CD4-positive, alpha-beta T cell treated with Interleukin-6 for 4 hours (primary cell): Measurements from ENCODE around the gene MYMK.

Experiments
- DNase-seq: peaks from one replicate; pipeline ENCODE4 v3.0.0-alpha.2; 2020; ENCODE audit warnings: mixed read lengths

MYMK gene

GRCh38 chr9:133516256-133516960, 8.4 kb downstream of the MYMK start:
- DNase-seq: no peak

- DNase-seq: no peak
These were observed 9.0 kb downstream of the MYMK start for GRCh38 chr9:133515615-133516255.

- DNase-seq: no peak
These were observed 9.5 kb downstream of the MYMK start for GRCh38 chr9:133515240-133515610.

DNA sequence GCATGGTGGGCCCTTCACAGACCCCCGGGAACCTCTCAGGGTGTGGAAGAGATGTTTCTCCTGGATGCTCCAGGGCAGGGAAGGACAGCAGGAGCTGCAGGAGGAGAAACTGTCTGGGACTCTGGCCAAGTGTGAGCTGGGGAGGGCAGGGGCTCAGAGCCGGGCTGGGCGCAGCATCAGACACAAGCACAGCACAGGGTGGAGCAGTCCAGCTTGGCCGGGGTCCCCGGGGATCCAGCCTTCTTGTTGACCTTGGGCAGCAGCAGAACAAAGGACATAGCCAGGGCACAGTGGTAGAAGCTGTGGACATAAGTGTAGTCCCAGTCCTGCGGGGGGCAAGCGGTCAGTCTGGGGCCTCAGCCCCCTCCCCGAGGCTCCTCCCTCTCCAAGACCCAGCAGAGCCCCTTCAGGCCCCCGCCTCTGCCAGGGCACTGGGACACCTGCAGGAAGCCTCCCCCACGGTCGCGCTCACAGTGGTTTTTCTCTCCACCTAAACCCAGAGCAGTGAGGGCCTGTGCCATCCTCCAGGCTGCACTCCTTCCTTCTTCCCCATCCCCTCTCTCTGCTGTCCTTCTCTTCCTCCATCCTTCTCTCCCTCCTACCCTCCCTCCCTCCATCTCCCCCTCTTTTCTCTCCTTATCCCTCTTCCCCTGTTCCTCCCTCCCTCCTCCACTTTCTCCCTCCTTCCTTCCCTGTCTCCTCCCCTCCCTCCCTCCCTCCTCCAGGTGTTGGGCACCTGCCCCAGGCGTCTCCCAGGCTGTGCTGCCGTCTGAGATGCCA, 10.1 kb downstream of the MYMK start:
- no peak for DNase-seq

DNA sequence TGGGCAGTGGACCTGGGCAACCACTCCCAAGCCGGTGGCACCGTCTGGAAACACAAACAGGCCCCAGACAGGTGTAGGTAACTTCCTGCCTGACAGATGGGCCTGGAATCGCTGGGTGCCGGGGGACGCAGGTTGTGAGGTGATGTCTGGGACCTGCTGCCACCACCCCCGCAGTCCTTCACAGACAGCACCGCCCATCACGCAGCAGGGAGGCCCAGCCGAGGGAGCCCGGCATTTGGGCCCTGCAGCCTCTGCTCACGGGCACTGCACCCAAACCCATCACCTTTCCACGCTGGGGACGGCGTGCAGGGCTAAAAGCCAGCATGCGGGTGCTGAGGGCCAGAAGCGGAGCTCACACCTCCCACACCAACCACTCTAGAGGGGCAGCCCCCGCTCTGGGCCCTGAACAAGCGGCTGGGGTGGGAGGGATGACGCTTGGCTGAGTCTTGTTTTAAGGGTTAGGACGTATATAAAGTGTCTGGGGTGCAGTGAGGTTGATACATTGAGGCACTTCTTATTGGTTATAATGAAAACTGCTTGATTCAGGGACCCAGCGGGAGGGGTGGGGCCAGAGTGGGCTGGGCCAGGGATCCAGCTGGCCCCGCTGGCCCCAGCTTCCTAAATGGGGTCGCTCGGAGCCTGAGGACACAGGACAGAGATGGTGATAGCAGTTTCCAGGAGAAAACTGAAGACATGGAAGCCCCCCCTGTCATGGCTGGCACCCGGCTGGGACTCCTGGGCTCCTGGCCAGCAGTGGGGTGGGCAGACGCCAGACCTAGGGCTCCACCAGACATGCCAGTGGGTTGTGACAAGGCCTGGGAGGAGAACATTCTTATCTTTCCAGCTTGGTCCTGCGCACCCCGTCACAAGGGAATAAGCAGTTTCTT, 11.3 kb downstream of the MYMK start:
- no peak for DNase-seq

GRCh38 chr9:133512253-133513213, 12.2 kb downstream of the MYMK start:
- DNase-seq: no peak

DNA sequence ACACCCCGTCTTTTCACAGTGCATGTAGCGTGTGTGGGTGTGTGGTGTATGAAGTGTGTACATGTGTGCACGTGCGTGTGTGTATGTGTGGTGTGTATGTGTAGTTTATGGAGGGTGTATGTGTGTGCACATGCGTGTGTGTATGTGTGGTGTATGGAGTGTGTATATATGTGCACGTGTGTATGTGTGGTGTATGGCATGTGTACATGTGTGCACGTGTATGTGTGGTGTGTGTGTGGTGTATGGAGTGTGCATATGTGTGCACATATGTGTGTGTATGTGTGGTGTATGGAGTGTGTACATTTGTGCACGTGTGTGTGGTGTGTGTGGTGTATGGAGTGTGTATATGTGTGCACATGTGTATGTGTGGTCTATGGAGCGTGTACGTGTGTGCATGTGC, 13.2 kb downstream of the MYMK start:
- DNase-seq: no peak

DNA sequence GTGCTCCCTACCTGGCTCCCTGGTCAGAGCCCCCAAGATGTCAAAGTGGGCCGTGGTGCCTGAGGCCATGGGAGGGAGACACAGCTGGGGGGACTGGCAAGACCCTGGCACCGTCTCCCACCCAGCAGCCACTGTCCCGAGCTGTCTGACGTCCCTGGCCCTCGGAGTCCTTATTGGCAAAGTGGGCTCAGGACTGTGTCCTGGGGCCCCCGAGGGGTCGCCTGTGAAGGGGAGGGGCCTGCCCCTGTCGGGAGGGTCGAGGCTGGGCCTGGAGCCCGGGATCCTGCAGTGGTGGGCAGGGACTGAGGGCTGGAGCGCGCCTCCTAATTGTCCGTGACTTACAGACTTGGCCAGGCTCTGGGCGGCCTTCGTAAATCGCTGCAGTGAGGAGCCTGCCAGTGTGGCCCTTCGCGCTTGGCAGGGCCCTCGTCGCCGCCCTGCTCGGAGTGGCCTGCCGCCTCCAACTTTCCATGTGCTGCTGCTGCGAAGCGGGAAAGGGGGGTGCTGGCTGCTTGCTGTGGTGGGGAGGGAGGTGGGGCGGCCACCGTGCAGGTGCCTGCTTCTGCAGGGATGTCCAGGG, 13.7 kb downstream of the MYMK start:
- DNase-seq: no peak

- DNase-seq: peak; percentile 64
These were observed 15.3 kb downstream of the MYMK start for GRCh38 chr9:133509179-133510083.

DNA sequence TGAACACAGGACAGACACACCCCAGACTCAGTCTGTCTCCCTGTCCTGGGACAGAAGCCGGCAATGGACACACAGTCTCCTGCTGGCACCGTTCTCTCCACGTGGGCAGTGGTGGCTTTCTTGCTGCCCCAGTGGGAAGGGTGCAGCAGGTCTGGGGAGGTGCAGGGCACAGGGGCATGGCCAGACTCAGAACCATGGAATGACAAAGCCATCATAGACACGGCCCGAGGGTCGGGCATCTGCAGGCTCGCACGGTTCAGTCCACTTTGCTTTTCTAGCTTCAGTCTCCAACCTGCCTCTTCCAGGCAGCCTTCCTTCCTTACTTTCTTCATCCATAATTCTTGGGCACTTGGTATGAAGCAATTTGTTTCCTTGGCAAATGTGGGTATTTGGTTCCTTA, 16.7 kb downstream of the MYMK start:
- DNase-seq: no peak

DNA sequence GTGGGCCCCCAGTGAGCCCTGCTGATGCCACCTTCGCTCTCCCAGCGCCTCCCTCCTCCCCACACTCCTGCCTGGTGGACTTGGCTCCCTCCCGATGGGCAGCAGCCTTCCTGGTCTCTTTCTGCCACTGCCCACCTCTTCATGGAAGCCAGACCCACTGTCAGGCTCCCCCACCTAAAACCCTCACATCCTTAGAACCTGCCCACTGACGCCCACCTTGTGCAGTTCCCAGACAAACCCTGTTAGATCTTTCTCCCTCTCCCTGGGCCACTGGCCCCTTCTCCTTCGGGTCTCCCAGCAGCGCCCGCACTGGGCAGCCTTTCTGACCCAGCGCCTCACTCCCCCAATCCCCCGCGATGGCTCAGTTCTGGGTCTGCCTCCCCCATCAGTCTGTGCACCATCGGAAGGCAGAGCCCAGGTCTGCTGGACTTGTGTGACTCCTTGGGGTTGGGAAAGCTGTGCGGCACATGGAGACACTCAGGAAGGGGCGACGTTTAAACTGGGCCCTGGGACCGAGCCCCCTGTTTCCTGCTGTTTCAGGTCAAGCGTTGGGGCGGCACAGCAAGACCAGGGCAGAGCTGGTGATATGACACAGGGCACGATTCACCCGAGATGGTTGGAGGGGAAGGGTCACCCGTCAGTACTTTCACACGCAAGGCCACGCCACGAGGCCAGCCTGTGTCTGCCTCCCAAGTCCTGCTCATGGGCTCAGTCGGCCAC, 17.4 kb downstream of the MYMK start:
- no peak for DNase-seq

DNA sequence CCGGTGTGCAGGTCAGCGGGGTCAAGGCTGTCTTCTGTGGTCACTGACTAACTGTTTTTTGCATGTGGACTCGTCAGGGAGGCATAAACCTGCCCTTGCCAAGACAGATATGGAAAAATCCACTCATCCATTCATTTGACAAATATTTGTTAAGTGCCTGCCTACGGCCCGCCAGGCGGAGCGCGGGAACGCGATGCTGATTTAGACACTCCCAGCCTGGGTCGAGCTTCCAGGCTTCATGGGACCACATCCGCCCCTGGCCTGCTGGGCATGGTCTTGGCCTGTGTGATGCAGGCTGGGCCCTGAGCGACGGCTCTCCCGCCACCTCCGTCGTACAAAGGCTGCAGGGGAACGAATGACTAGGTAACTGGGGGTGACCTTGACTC, 18.1 kb downstream of the MYMK start:
- DNase-seq: no peak

DNA sequence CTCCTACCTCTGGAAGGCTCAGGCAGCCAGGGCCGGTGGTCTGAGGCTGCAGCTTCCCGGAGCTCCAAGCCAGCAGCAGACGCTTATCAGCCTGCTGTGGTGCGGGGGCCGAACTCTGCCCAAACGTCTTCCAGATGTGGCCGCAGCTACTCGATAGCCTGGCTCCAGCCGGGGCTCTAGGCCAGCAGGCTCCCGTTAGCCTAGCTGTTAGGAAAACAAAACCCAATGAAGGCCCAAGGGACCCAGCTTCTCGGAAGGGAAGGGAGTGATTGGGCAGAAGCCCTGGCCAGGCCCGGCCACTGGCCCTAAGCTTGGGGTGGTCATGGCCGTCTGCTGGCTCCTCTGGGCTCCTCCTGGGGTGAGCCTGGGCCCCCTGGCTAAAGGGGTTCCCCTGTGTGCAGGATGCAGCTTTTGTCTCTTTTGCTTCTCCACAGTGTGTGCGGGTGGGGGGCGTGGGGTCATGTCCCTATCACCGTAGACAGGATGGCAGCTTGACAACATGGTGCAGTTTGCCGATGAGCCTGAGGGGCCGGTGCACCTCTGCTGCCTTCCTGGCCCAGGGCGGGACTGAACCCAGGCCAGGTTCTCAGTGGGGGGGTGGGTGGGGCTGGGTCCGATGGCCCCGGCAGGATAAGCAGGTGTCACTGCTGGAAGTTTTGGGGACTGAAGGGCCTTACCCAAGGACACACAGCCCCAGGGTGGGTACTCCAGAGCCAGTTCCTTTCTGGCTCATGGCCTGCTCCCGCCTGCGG, 18.7 kb downstream of the MYMK start:
- DNase-seq: no peak

DNA sequence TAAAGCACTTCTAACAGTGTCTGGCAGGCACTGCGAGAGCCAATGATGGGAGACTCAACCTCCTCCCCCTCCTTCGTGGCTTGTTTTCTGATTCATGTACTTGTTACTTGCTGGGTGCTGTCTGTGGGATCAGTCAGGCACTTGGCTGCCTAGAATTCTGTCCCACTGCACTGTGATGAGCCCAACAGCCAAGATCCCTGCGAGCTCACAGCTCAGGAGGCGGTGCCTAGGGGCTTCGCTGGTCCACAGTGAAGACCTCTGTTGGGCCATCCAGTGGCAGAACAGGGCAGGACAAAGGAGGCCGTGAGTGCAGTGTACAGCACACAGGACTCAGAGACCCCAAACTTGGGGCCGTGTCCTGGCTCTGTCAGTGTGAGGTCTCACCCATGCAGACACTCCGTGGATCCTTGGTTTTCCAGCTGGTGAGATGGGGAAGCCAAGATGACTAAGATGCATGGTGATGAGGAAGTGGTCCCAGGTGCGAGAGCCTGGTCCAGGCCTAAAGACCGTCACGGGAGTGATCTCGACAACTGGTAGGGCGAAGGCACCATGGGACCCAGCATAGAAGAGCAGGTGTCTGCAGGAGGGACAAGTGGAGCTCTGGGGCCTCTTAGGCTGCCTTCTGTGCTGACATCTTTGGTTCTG, 19.5 kb downstream of the MYMK start:
- DNase-seq: no peak

GRCh38 chr9:133502112-133502511, 22.6 kb downstream of the MYMK start:
- no peak for DNase-seq

DNA sequence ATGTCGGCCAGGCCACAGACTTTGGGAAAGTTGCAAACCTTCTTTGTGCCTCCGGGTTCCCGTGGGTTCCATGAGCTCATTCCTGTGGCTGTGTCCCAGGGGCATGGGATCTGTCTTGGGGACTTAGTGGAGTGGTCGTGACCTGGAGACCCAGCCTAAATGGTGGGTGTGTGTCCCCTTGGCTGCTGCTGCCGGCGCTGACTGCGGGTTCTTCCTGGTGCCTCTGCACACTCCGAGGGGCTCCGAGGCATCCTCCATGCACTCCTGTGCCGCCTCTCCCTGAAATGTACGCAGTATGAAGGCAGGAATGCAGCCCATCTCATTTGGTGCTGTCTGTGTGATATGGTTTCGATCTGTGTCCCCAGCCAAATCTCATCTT, 24.9 kb downstream of the MYMK start:
- DNase-seq: no peak

GRCh38 chr9:133499132-133499891, 25.4 kb downstream of the MYMK start:
- DNase-seq: no peak
